K562 (cell line): ENCODE results near the gene SLC25A26. TPM values are rescaled to one million over a fixed set of nuclear protein-coding genes. Genes with fewer than 3 reads are reported as not detected.

Experiments used
- ATAC-seq: fragments of 200-7000 bp; cut with Tn5 transposase; 3 replicates; pipeline ENCODE4 v1.9.1; 2020; ENCODE audit warnings: moderate library complexity
- BruUV-seq: library from RNA; stranded (reverse); fragments of 400-500 nt; replicated peaks from 2 replicates; lab custom pipeline; 2021; lab: Mats Ljungman, UMichigan
- CTCF ChIA-PET: fragments of 300-600 bp; formaldehyde crosslinking; extraction: SDS; loops from one replicate; lab custom pipeline; 2021; ENCODE audit warnings: low intra/inter-chr PET ratio; lab: Yijun Ruan, JAX
- POLR2A ChIA-PET: fragments of 300-600, 350-650 bp; sonication (Branson Sonifier 250); formaldehyde crosslinking; extraction: SDS; loops from one replicate; lab custom pipeline; 2021; ENCODE audit warnings: antibody characterized with exemption, inconsistent platforms; lab: Yijun Ruan, JAX
- DNase-seq, 4 experiments: peaks; one replicate each; pipeline versions ENCODE4 v3.0.0 to v3.0.0-alpha.2; 2011 to 2018; ENCODE audit warnings: low spot score in 3 of 4, mixed read lengths in 3 of 4; ENCODE audit errors: extremely low read depth in 1 of 4
- FAIRE-seq: peaks from 2 replicates; lab custom pipeline; 2011; peaks lifted over from hg19 to GRCh38; lab: Jason Lieb, UNC
- H2AFZ ChIP-seq: 2 replicates; pipeline ENCODE4 v1.6.0; 2011; ENCODE audit warnings: low read depth, low read length, control low read depth, inconsistent platforms
- H3K27ac ChIP-seq: fragments of 200-600 bp; 3 replicates; pipeline ENCODE4 v1.8.0; 2011; ENCODE audit warnings: low read depth, mild to moderate bottlenecking, control low read depth, inconsistent platforms, low read length, moderate library complexity, mixed read lengths; ENCODE audit errors: extremely low read depth
- H3K27me3 ChIP-seq, 2 experiments: fragments of 300-600 bp in 1 of 2; 2 replicates in 1 of 2; 3 replicates in 1 of 2; pipeline versions ENCODE4 v1.6.0 to v1.8.0; 2011; ENCODE audit warnings: inconsistent platforms in 2 of 2, low read length in 2 of 2, mild to moderate bottlenecking in 1 of 2, mixed read lengths in 1 of 2, moderate library complexity in 1 of 2; ENCODE audit not compliant: control insufficient read depth in 2 of 2, insufficient read depth in 2 of 2
- H3K36me3 ChIP-seq: fragments of 300-600 bp; 3 replicates; pipeline ENCODE4 v1.8.0; 2011; ENCODE audit warnings: mild to moderate bottlenecking, low read length, inconsistent platforms; ENCODE audit not compliant: control insufficient read depth, insufficient read depth
- H3K4me1 ChIP-seq, 2 experiments: fragments of 200-600 bp in 1 of 2; replicated peaks in 1 of 2; 2 replicates in 1 of 2; 3 replicates in 1 of 2; pipeline versions ENCODE4 v1.5.1 to v1.8.0; 2011; ENCODE audit warnings: inconsistent platforms in 2 of 2, low read length in 2 of 2, mild to moderate bottlenecking in 1 of 2, mixed read lengths in 1 of 2, moderate library complexity in 1 of 2; ENCODE audit not compliant: control insufficient read depth in 2 of 2, insufficient read depth in 2 of 2
- H3K4me2 ChIP-seq: 2 replicates; pipeline ENCODE4 v1.6.1; 2011; ENCODE audit warnings: low read length, control low read depth, inconsistent platforms, mixed read lengths; ENCODE audit not compliant: insufficient read depth
- H3K4me3 ChIP-seq: fragments of 200-600 bp; sonication (generic), shearing (Covaris generic); 2 replicates; pipeline ENCODE4 v1.5.1; 2016; ENCODE audit warnings: control low read depth, inconsistent platforms
- H3K79me2 ChIP-seq: fragments of 200-600 bp; 3 replicates; pipeline ENCODE4 v1.8.0; 2011; ENCODE audit warnings: low read length, inconsistent platforms; ENCODE audit not compliant: control insufficient read depth, insufficient read depth
- H3K9ac ChIP-seq, 2 experiments: 2 replicates each; pipeline versions ENCODE4 v1.6.0 to v1.6.1; 2011; ENCODE audit warnings: low read depth in 2 of 2, low read length in 2 of 2, control low read depth in 1 of 2, inconsistent platforms in 1 of 2, mild to moderate bottlenecking in 1 of 2, mixed read lengths in 1 of 2; ENCODE audit not compliant: insufficient read depth in 1 of 2
- H3K9me1 ChIP-seq: one replicate; pipeline ENCODE4 v1.6.0; 2011; ENCODE audit warnings: inconsistent platforms, mild to moderate bottlenecking, low read length, moderate library complexity; ENCODE audit not compliant: control insufficient read depth, insufficient read depth
- H3K9me3 ChIP-seq: replicated peaks from 2 replicates; pipeline ENCODE4 v1.5.1; 2011; ENCODE audit warnings: low read depth, low read length, inconsistent platforms; ENCODE audit not compliant: control insufficient read depth, insufficient read depth
- H4K20me1 ChIP-seq: replicated peaks from 2 replicates; pipeline ENCODE4 v1.6.1; 2011; ENCODE audit warnings: low read length, inconsistent platforms, mixed read lengths; ENCODE audit not compliant: control insufficient read depth, insufficient read depth
- ASH1L ChIP-seq: fragments of 450-650 bp; IDR thresholded peaks from 2 replicates; pipeline ENCODE4 v1.6.1; 2018; ENCODE audit warnings: borderline replicate concordance, mild to moderate bottlenecking, low read depth; ENCODE audit not compliant: partially characterized antibody
- CBX2 ChIP-seq: fragments of 200-600 bp; sonication (generic); IDR thresholded peaks from one replicate; pipeline ENCODE4 v1.6.1; 2012; ENCODE audit warnings: mild to moderate bottlenecking, low read length, inconsistent platforms; ENCODE audit not compliant: insufficient read depth, poor library complexity, severe bottlenecking
- CREB1 ChIP-seq, 2 experiments: sonication (generic) in 1 of 2; formaldehyde crosslinking in 1 of 2; IDR thresholded peaks; 2 replicates each; pipeline versions ENCODE4 v1.6.1 to v1.8.0; 2012 to 2022; ENCODE audit warnings: inconsistent platforms in 1 of 2, mild to moderate bottlenecking in 1 of 2, missing genetic modification reagents in 1 of 2, moderate library complexity in 1 of 2
- CREB3 ChIP-seq: fragments of 450-650 bp; conservative IDR thresholded peaks from 2 replicates; pipeline ENCODE4 v1.6.1; 2016; ENCODE audit warnings: missing genetic modification characterization, low read depth, mild to moderate bottlenecking, missing compliant biosample characterization, moderate library complexity
- CSDE1 ChIP-seq, 2 experiments: fragments of 450-650 bp; IDR thresholded peaks; 2 replicates each; pipeline ENCODE4 v1.6.1; 2016; ENCODE audit warnings: mild to moderate bottlenecking in 1 of 2
- GMEB1 ChIP-seq: fragments of 250-450 bp; sonication (Bioruptor Pico); IDR thresholded peaks from 2 replicates; pipeline ENCODE4 v1.4.0; 2020; ENCODE audit warnings: mild to moderate bottlenecking
- HCFC1 ChIP-seq: IDR thresholded peaks from 2 replicates; pipeline ENCODE4 v1.6.1; 2012; ENCODE audit warnings: low read depth, low read length, improper control_type of control experiment
- KAT2B ChIP-seq: IDR thresholded peaks from one replicate; pipeline ENCODE4 v1.6.1; 2012; ENCODE audit warnings: low read depth, mild to moderate bottlenecking, control low read depth, inconsistent platforms, low read length, moderate library complexity
- NCOA6 ChIP-seq: fragments of 450-650 bp; IDR thresholded peaks from 2 replicates; pipeline ENCODE4 v1.6.1; 2017; ENCODE audit warnings: mild to moderate bottlenecking
- NR0B1 ChIP-seq: fragments of 450-650 bp; IDR thresholded peaks from one replicate; pipeline ENCODE4 v1.6.1; 2018; ENCODE audit warnings: mild to moderate bottlenecking, moderate library complexity; ENCODE audit not compliant: partially characterized antibody
- POLR2H ChIP-seq: IDR thresholded peaks from 2 replicates; pipeline ENCODE4 v1.6.1; 2016; ENCODE audit warnings: missing genetic modification characterization, low read depth, mild to moderate bottlenecking, control low read depth, missing compliant biosample characterization, moderate library complexity
- SFPQ ChIP-seq: fragments of 200-400 bp; formaldehyde crosslinking; IDR thresholded peaks from 2 replicates; pipeline ENCODE4 v1.6.1; 2017; ENCODE audit warnings: mild to moderate bottlenecking, low read depth, low read length, moderate library complexity
- SMARCA5 ChIP-seq: fragments of 450-650 bp; IDR thresholded peaks from 2 replicates; pipeline ENCODE4 v1.6.1; 2016
- SRSF3 ChIP-seq: fragments of 200-400 bp; formaldehyde crosslinking; IDR thresholded peaks from 2 replicates; pipeline ENCODE4 v1.6.1; 2016; ENCODE audit warnings: mild to moderate bottlenecking, low read length, moderate library complexity; ENCODE audit not compliant: insufficient read depth
- TEAD2 ChIP-seq: fragments of 450-650 bp; IDR thresholded peaks from 2 replicates; pipeline ENCODE4 v1.6.1; 2016; ENCODE audit warnings: missing genetic modification characterization, control low read depth, missing compliant biosample characterization
- ZBTB8A ChIP-seq: fragments of 450-650 bp; IDR thresholded peaks from 2 replicates; pipeline ENCODE4 v1.6.1; 2018; ENCODE audit warnings: mild to moderate bottlenecking, moderate library complexity; ENCODE audit not compliant: partially characterized antibody
- ZNF57 ChIP-seq: fragments of 450-650 bp; formaldehyde crosslinking; IDR thresholded peaks from 2 replicates; pipeline ENCODE4 v1.4.0; 2020; ENCODE audit warnings: mild to moderate bottlenecking, moderate library complexity
- ZNF77 ChIP-seq: fragments of 250-450 bp; sonication (Bioruptor Pico); IDR thresholded peaks from 2 replicates; pipeline ENCODE4 v1.5.0; 2020
- WGBS: fragments of 100-300 bp; shearing (Covaris generic); methylation state at CpG from one replicate; pipeline ENCODE4 v1.1.6; 2016; ENCODE audit warnings: low coverage, mixed read lengths; ENCODE audit not compliant: insufficient coverage; ENCODE audit errors: missing lambda C conversion rate; 5-methylcytosine and 5-hydroxymethylcytosine counted together
- in situ Hi-C: fragments of 300-500 bp; cut with MboI; formaldehyde crosslinking; loops from 4 replicates; pipeline ENCODE4 v1.15.0; 2018; ENCODE audit warnings: inconsistent platforms, mixed read lengths
- intact Hi-C: fragments of 100-400 bp; cut with micrococcal nuclease; formaldehyde crosslinking; loops from 2 replicates; pipeline ENCODE4 v1.14.2; 2022
- polyA plus RNA-seq, 8 experiments: library from polyadenylated mRNA; depleted of rRNA in 4 of 8; stranded (reverse) in 5 of 8; unstranded in 3 of 8; fragments of >200 nt; fragmentation: Nextera tagmentation in 2 of 8; fragmentation: Illumina TruSeq in 1 of 8; extraction: Ambion mirVana in 2 of 8; extraction: Trizol in 1 of 8; gene quantifications; 2 replicates each; pipeline versions ENCODE4 v1.2.1 to v1.2.3, GENCODE V29; 2011 to 2014; ENCODE audit warnings: inconsistent platforms in 1 of 8, missing spikeins in 1 of 8
- total RNA-seq, 7 experiments: library from RNA; depleted of rRNA in 6 of 7; stranded (reverse); fragments of >200 nt in 6 of 7; fragmentation: Illumina TruSeq in 2 of 7; extraction: Trizol in 2 of 7; gene quantifications; 2 replicates each; pipeline versions ENCODE4 v1.2.1 to v1.2.3, GENCODE V29; 2011 to 2021; ENCODE audit warnings: low replicate concordance in 1 of 7

The SLC25A26 gene
- total and polyA plus RNA-seq, 9 of the 15 experiments (the other 6 are each of a cell fraction or from before 2014, with no cell fraction given) = 7.2 to 29.1 (median 12.6) TPM

GRCh38 chr3:66423791-66424190, 203.0 kb downstream of the SLC25A26 start:
- in situ Hi-C loops (no loop called here), intact Hi-C loops (no loop called here)
- H4K20me1 ChIP-seq = no peaks in the 10 kb centered on the region; the same call in 1 of the 2 replicates
- ATAC-seq (no peak), FAIRE-seq (no peak), DNase-seq (no peak)
- H3K27me3 ChIP-seq = peaks cover 0 to 11% of the 10 kb centered on the region in 2 experiments; a peak in 2 of 5 replicates
- H3K9me1 ChIP-seq = no peaks in the 10 kb centered on the region
- H3K4me1 ChIP-seq = no peaks in the 10 kb centered on the region
- no peaks in the 10 kb centered on the region for H3K79me2 ChIP-seq
- no peaks in the 10 kb centered on the region for H3K36me3 ChIP-seq
- no peak overlapping the region for H3K9ac ChIP-seq
- H3K4me3 ChIP-seq = no peak overlapping the region
- H3K9me3 ChIP-seq = no peaks in the 10 kb centered on the region
- H2AFZ ChIP-seq = no peak overlapping the region
- ChIA-PET CTCF (no interaction called here), POLR2A (interaction anchor here (1.2 kb wide), 1 partner anchor 29 kb away, joined by 5 read pairs; no protein-coding TSS in a partner anchor)
- no TSS peak for BruUV-seq
- WGBS = 0% methylated on average over 3 of the region's 3 CpGs
- no peak overlapping the region for H3K4me2 ChIP-seq
- no peak overlapping the region for H3K27ac ChIP-seq
- TF ChIP-seq CSDE1 (IDR thresholded peaks at IDR 0.05) (no peak), ZBTB8A (no peak), POLR2H (tag) (no peak), NCOA6 (no peak), SFPQ (no peak), SRSF3 (no peak), NR0B1 (no peak), GMEB1 (CRISPR knock-in tag) (no peak), SMARCA5 (no peak), ASH1L (no peak), CREB3 (tag) (no peak), ZNF57 (CRISPR knock-in tag) (no peak), CBX2 (no peak), HCFC1 (no peak), TEAD2 (no peak), CREB1 (IDR thresholded peaks at IDR 0.05) (no peak), CREB1 (CRISPR knock-in tag; IDR thresholded peaks at IDR 0.05) (no peak), KAT2B (no peak), ZNF77 (CRISPR knock-in tag) (no peak)
